GM23338 (cell line): ENCODE data around the gene ALS2. TPM values are rescaled to one million over a fixed set of nuclear protein-coding genes. Genes with fewer than 3 reads are reported as not detected.

Experiments used
- ATAC-seq: fragments of 200-7000 bp; cut with Tn5 transposase; 3 replicates; pipeline ENCODE4 v1.9.1; 2020
- DNase-seq: peaks from one replicate; pipeline ENCODE4 v3.0.0-alpha.2; 2015; ENCODE audit warnings: low spot score
- H2AFZ ChIP-seq: fragments of 200-600 bp; sonication (generic); 2 replicates; pipeline ENCODE4 v1.8.0; 2016; ENCODE audit warnings: antibody characterized with exemption, mild to moderate bottlenecking, moderate library complexity
- H3F3A ChIP-seq: fragments of 200-600 bp; sonication (generic); replicated peaks from 2 replicates; pipeline ENCODE4 v1.8.0; 2017; ENCODE audit warnings: antibody characterized with exemption, mixed run types, low read depth
- H3K27ac ChIP-seq: fragments of 200-600 bp; sonication (generic); 2 replicates; pipeline ENCODE4 v1.6.1; 2016; ENCODE audit warnings: low read depth
- H3K27me3 ChIP-seq: fragments of 200-600 bp; sonication (generic); 2 replicates; pipeline ENCODE4 v1.8.0; 2016; ENCODE audit warnings: mild to moderate bottlenecking, mixed run types, moderate library complexity; ENCODE audit not compliant: insufficient read depth
- H3K36me3 ChIP-seq: fragments of 200-600 bp; sonication (generic); 2 replicates; pipeline ENCODE4 v1.8.0; 2016; ENCODE audit warnings: mild to moderate bottlenecking; ENCODE audit not compliant: insufficient read depth
- H3K4me1 ChIP-seq: fragments of 200-600 bp; sonication (generic); 2 replicates; pipeline ENCODE4 v1.8.0; 2016; ENCODE audit warnings: mild to moderate bottlenecking, moderate library complexity; ENCODE audit not compliant: insufficient read depth
- H3K4me2 ChIP-seq: fragments of 200-600 bp; sonication (generic); 2 replicates; pipeline ENCODE4 v1.7.1; 2017; ENCODE audit warnings: mixed run types
- H3K4me3 ChIP-seq: fragments of 200-600 bp; sonication (generic); 2 replicates; pipeline ENCODE4 v1.6.1; 2016; ENCODE audit warnings: mixed run types
- H3K79me2 ChIP-seq: fragments of 200-600 bp; sonication (generic); replicated peaks from 2 replicates; pipeline ENCODE4 v1.8.0; 2017; ENCODE audit warnings: mild to moderate bottlenecking; ENCODE audit not compliant: insufficient read depth
- H3K9me2 ChIP-seq: fragments of 200-600 bp; sonication (generic); 2 replicates; pipeline ENCODE4 v1.8.0; 2017; ENCODE audit not compliant: insufficient read depth
- H4K20me1 ChIP-seq: fragments of 200-600 bp; sonication (generic); replicated peaks from 2 replicates; pipeline ENCODE4 v1.8.0; 2017; ENCODE audit warnings: mild to moderate bottlenecking; ENCODE audit not compliant: insufficient read depth
- H3K27ac Mint-ChIP-seq: 2 replicates; pipeline ENCODE4 v1.8.0; 2020; ENCODE audit warnings: inconsistent platforms, mild to moderate bottlenecking, moderate library complexity, mixed read lengths
- H3K27me3 Mint-ChIP-seq: 3 replicates; pipeline ENCODE4 v1.8.0; 2022; ENCODE audit warnings: low read depth, mild to moderate bottlenecking, moderate library complexity, mixed read lengths, inconsistent platforms; ENCODE audit not compliant: insufficient read depth, poor library complexity
- H3K36me3 Mint-ChIP-seq: 3 replicates; pipeline ENCODE4 v1.8.0; 2021; ENCODE audit warnings: low read depth, mild to moderate bottlenecking, inconsistent platforms, moderate library complexity, mixed read lengths
- H3K4me1 Mint-ChIP-seq: 3 replicates; pipeline ENCODE4 v1.8.0; 2020; ENCODE audit warnings: mild to moderate bottlenecking, inconsistent platforms, mixed read lengths
- H3K4me3 Mint-ChIP-seq: 3 replicates; pipeline ENCODE4 v1.8.0; 2021; ENCODE audit warnings: moderate library complexity, mild to moderate bottlenecking, inconsistent platforms, mixed read lengths
- H3K9me3 Mint-ChIP-seq: 3 replicates; pipeline ENCODE4 v1.8.0; 2020; ENCODE audit warnings: moderate library complexity, mild to moderate bottlenecking, inconsistent platforms, mixed read lengths
- CREB1 ChIP-seq: fragments of 250-450 bp; sonication (Bioruptor Pico); IDR thresholded peaks from 2 replicates; pipeline ENCODE4 v1.5.0; 2020; ENCODE audit warnings: low read depth, mild to moderate bottlenecking, moderate library complexity
- EZH2 ChIP-seq: fragments of 200-600 bp; sonication (generic); IDR thresholded peaks from one replicate; pipeline ENCODE4 v1.8.0; 2017; ENCODE audit warnings: antibody characterized with exemption, mild to moderate bottlenecking, low read depth; ENCODE audit not compliant: unreplicated experiment
- EZH2phosphoT487 ChIP-seq: fragments of 200-600 bp; sonication (generic); IDR thresholded peaks from one replicate; pipeline ENCODE4 v1.8.1; 2018; ENCODE audit warnings: antibody characterized with exemption; ENCODE audit not compliant: unreplicated experiment
- JUNB ChIP-seq: IDR thresholded peaks from one replicate; pipeline ENCODE4 v1.6.1; 2016; ENCODE audit warnings: antibody characterized with exemption; ENCODE audit not compliant: unreplicated experiment
- NANOG ChIP-seq: IDR thresholded peaks from 2 replicates; pipeline ENCODE4 v1.6.1; 2016; ENCODE audit warnings: antibody characterized with exemption, borderline replicate concordance
- POLR2AphosphoS5 ChIP-seq: IDR thresholded peaks from 2 replicates; pipeline ENCODE4 v1.6.1; 2016; ENCODE audit warnings: antibody characterized with exemption, low read depth
- STAT1 ChIP-seq: IDR thresholded peaks from one replicate; pipeline ENCODE4 v1.6.1; 2016; ENCODE audit warnings: antibody characterized with exemption; ENCODE audit not compliant: unreplicated experiment
- ZNF114 ChIP-seq: fragments of 250-450 bp; sonication (Bioruptor Pico); IDR thresholded peaks from 2 replicates; pipeline ENCODE4 v1.5.0; 2020; ENCODE audit warnings: mild to moderate bottlenecking, moderate library complexity
- ZNF331 ChIP-seq: fragments of 250-450 bp; sonication (Bioruptor Pico); IDR thresholded peaks from 2 replicates; pipeline ENCODE4 v1.5.0; 2020; ENCODE audit warnings: low read depth, mild to moderate bottlenecking, moderate library complexity
- polyA plus RNA-seq: library from polyadenylated mRNA; unstranded; fragments of >200 nt; fragmentation: Nextera tagmentation; extraction: Ambion mirVana; gene quantifications from 2 replicates; pipeline ENCODE4 v1.2.1, GENCODE V29; 2016
- total RNA-seq: library from RNA; depleted of rRNA; stranded (reverse); fragments of >200 nt; shearing (Covaris generic); gene quantifications from 2 replicates; pipeline ENCODE4 v1.2.3, GENCODE V29; 2014
- TF ChIP-seq, protein P1 (sequence below): IDR thresholded peaks from 2 replicates; pipeline ENCODE4 v1.6.1; 2016; ENCODE audit warnings: antibody characterized with exemption
- TF ChIP-seq, protein P2 (sequence below): IDR thresholded peaks from one replicate; pipeline ENCODE4 v1.6.1; 2018; ENCODE audit warnings: antibody characterized with exemption; ENCODE audit not compliant: unreplicated experiment
- TF ChIP-seq, protein P3 (sequence below), 2 experiments: fragments of 200-600 bp in 1 of 2; sonication (generic) in 1 of 2; conservative IDR thresholded peaks; 2 replicates each; pipeline versions ENCODE4 v1.5.1 to v1.6.1; 2016 to 2017; ENCODE audit warnings: antibody characterized with exemption in 2 of 2, low read depth in 2 of 2, mild to moderate bottlenecking in 2 of 2, moderate library complexity in 1 of 2
- TF ChIP-seq, protein P4 (sequence below): fragments of 250-450 bp; sonication (Bioruptor Pico); IDR thresholded peaks from 2 replicates; pipeline ENCODE4 v1.5.0; 2020; ENCODE audit warnings: mild to moderate bottlenecking, moderate library complexity

The ALS2 gene
- total and polyA plus RNA-seq, 2 experiments from 2014 or later, result 9.6 to 43.3 TPM

DNA sequence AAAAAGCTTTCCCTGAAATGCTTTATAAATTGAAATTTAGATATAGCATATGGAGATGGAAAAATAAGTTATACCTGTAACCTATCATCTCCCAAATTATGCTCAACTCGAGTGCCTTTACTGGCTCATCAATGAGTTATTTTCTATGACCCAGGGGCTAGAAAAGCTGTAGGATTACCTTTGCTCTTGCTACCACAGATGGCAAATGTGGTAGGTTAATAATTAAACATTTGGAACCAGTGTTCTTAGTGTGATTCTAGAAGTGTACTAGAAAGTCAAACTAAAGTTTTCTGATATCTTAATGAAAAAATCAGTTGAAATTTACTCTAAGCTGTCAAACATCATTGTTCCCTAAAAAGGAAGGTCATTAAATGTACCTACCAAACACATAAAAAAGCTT, 22.5 kb downstream of the ALS2 start:
- Histone ChIP-seq H4K20me1 (no peaks in the 10 kb centered on the region), H2AFZ (no peak overlapping the region), H3K9me2 (no peaks in the 10 kb centered on the region), H3K4me1 (no peaks in the 10 kb centered on the region), H3K79me2 (peaks cover 7% of the 10 kb centered on the region), H3F3A (no peaks in the 10 kb centered on the region), H3K4me3 (no peak overlapping the region), H3K27me3 (no peaks in the 10 kb centered on the region), H3K36me3 (peaks cover 5% of the 10 kb centered on the region; the same call in 1 of the 2 replicates), H3K27ac (peak overlapping the region; percentile 20; the same call in 1 of the 2 replicates), H3K4me2 (no peak overlapping the region)
- no peak for DNase-seq
- H3K27ac Mint-ChIP-seq, result no peak overlapping the region
- no peaks in the 10 kb centered on the region for H3K27me3 Mint-ChIP-seq
- H3K9me3 Mint-ChIP-seq, result no peaks in the 10 kb centered on the region
- TF ChIP-seq, protein P1, sequence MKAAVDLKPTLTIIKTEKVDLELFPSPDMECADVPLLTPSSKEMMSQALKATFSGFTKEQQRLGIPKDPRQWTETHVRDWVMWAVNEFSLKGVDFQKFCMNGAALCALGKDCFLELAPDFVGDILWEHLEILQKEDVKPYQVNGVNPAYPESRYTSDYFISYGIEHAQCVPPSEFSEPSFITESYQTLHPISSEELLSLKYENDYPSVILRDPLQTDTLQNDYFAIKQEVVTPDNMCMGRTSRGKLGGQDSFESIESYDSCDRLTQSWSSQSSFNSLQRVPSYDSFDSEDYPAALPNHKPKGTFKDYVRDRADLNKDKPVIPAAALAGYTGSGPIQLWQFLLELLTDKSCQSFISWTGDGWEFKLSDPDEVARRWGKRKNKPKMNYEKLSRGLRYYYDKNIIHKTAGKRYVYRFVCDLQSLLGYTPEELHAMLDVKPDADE, result no peak
- TF ChIP-seq EZH2 (no peak), JUNB (no peak), ZNF331 (CRISPR knock-in tag) (no peak), STAT1 (no peak), CREB1 (CRISPR knock-in tag) (no peak), NANOG (no peak), ZNF114 (CRISPR knock-in tag) (no peak), POLR2AphosphoS5 (no peak), EZH2phosphoT487 (no peak)
- TF ChIP-seq, protein P2, sequence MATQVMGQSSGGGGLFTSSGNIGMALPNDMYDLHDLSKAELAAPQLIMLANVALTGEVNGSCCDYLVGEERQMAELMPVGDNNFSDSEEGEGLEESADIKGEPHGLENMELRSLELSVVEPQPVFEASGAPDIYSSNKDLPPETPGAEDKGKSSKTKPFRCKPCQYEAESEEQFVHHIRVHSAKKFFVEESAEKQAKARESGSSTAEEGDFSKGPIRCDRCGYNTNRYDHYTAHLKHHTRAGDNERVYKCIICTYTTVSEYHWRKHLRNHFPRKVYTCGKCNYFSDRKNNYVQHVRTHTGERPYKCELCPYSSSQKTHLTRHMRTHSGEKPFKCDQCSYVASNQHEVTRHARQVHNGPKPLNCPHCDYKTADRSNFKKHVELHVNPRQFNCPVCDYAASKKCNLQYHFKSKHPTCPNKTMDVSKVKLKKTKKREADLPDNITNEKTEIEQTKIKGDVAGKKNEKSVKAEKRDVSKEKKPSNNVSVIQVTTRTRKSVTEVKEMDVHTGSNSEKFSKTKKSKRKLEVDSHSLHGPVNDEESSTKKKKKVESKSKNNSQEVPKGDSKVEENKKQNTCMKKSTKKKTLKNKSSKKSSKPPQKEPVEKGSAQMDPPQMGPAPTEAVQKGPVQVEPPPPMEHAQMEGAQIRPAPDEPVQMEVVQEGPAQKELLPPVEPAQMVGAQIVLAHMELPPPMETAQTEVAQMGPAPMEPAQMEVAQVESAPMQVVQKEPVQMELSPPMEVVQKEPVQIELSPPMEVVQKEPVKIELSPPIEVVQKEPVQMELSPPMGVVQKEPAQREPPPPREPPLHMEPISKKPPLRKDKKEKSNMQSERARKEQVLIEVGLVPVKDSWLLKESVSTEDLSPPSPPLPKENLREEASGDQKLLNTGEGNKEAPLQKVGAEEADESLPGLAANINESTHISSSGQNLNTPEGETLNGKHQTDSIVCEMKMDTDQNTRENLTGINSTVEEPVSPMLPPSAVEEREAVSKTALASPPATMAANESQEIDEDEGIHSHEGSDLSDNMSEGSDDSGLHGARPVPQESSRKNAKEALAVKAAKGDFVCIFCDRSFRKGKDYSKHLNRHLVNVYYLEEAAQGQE, result no peak
- TF ChIP-seq, protein P3, sequence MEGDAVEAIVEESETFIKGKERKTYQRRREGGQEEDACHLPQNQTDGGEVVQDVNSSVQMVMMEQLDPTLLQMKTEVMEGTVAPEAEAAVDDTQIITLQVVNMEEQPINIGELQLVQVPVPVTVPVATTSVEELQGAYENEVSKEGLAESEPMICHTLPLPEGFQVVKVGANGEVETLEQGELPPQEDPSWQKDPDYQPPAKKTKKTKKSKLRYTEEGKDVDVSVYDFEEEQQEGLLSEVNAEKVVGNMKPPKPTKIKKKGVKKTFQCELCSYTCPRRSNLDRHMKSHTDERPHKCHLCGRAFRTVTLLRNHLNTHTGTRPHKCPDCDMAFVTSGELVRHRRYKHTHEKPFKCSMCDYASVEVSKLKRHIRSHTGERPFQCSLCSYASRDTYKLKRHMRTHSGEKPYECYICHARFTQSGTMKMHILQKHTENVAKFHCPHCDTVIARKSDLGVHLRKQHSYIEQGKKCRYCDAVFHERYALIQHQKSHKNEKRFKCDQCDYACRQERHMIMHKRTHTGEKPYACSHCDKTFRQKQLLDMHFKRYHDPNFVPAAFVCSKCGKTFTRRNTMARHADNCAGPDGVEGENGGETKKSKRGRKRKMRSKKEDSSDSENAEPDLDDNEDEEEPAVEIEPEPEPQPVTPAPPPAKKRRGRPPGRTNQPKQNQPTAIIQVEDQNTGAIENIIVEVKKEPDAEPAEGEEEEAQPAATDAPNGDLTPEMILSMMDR (conservative IDR thresholded peaks at IDR 0.05; ENCODE audit: low read depth in 2 of 2), result no peak
- TF ChIP-seq, protein P4, sequence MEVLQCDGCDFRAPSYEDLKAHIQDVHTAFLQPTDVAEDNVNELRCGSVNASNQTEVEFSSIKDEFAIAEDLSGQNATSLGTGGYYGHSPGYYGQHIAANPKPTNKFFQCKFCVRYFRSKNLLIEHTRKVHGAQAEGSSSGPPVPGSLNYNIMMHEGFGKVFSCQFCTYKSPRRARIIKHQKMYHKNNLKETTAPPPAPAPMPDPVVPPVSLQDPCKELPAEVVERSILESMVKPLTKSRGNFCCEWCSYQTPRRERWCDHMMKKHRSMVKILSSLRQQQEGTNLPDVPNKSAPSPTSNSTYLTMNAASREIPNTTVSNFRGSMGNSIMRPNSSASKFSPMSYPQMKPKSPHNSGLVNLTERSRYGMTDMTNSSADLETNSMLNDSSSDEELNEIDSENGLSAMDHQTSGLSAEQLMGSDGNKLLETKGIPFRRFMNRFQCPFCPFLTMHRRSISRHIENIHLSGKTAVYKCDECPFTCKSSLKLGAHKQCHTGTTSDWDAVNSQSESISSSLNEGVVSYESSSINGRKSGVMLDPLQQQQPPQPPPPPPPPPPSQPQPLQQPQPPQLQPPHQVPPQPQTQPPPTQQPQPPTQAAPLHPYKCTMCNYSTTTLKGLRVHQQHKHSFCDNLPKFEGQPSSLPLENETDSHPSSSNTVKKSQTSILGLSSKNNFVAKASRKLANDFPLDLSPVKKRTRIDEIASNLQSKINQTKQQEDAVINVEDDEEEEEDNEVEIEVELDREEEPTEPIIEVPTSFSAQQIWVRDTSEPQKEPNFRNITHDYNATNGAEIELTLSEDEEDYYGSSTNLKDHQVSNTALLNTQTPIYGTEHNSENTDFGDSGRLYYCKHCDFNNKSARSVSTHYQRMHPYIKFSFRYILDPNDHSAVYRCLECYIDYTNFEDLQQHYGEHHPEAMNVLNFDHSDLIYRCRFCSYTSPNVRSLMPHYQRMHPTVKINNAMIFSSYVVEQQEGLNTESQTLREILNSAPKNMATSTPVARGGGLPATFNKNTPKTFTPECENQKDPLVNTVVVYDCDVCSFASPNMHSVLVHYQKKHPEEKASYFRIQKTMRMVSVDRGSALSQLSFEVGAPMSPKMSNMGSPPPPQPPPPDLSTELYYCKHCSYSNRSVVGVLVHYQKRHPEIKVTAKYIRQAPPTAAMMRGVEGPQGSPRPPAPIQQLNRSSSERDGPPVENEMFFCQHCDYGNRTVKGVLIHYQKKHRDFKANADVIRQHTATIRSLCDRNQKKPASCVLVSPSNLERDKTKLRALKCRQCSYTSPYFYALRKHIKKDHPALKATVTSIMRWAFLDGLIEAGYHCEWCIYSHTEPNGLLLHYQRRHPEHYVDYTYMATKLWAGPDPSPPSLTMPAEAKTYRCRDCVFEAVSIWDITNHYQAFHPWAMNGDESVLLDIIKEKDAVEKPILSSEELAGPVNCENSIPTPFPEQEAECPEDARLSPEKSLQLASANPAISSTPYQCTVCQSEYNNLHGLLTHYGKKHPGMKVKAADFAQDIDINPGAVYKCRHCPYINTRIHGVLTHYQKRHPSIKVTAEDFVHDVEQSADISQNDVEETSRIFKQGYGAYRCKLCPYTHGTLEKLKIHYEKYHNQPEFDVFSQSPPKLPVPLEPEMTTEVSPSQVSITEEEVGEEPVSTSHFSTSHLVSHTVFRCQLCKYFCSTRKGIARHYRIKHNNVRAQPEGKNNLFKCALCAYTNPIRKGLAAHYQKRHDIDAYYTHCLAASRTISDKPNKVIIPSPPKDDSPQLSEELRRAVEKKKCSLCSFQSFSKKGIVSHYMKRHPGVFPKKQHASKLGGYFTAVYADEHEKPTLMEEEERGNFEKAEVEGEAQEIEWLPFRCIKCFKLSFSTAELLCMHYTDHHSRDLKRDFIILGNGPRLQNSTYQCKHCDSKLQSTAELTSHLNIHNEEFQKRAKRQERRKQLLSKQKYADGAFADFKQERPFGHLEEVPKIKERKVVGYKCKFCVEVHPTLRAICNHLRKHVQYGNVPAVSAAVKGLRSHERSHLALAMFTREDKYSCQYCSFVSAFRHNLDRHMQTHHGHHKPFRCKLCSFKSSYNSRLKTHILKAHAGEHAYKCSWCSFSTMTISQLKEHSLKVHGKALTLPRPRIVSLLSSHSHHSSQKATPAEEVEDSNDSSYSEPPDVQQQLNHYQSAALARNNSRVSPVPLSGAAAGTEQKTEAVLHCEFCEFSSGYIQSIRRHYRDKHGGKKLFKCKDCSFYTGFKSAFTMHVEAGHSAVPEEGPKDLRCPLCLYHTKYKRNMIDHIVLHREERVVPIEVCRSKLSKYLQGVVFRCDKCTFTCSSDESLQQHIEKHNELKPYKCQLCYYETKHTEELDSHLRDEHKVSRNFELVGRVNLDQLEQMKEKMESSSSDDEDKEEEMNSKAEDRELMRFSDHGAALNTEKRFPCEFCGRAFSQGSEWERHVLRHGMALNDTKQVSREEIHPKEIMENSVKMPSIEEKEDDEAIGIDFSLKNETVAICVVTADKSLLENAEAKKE (CRISPR knock-in tag), result no peak
- H3K36me3 Mint-ChIP-seq, result peaks cover 8% of the 10 kb centered on the region
- H3K4me3 Mint-ChIP-seq, result no peak overlapping the region
- ATAC-seq, result no peak
- no peaks in the 10 kb centered on the region for H3K4me1 Mint-ChIP-seq
